IPS-NIHi7 (cell line): ENCODE data around the gene ERICH2.

Experiments
- DNase-seq: peaks from one replicate; pipeline ENCODE4 v3.0.0; 2012; ENCODE audit warnings: mixed read lengths; ENCODE audit errors: extremely low spot score

The ERICH2 gene

DNA sequence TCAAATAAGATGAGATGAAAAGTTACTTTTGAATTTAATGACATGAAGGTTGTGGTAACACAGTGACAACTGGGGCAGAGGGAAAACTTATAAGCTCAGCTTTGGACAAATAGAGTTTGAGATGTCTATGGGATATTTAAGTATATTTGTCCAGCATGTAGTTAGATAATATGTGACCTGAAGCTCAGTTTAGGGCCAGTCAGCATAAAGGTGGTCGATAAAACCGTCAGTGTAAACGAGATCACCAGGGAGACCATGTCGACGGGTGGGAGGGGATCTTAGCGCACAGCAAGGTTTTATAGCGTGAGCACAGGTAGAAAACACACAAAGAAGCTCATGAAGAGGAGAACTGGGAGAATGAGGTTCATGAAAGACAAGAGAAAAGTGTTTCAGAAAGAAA, 7.4 kb upstream of the ERICH2 start:
- DNase-seq, result no peak

GRCh38 chr2:170763232-170763631, 6.9 kb upstream of the ERICH2 start:
- no peak for DNase-seq

GRCh38 chr2:170764880-170765261, 5.3 kb upstream of the ERICH2 start:
- DNase-seq, result no peak

DNA sequence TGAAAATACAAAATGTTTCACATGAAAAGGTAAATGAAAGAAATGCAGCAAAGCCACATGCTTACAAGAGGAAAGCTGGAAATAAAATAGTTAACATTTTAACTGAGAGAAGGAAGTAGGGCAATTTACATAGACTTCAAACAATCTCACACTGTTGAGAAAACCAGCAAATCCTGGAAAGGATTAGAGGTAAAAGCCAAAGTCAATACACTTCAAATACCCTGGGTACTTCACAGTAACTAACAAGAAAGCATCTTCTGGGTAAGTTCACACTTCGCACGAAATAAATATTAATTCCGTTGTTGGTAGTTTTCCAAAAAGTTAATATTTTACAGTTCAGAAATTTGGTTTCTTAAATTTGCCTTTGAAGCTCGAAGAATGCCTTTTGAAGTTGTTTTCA, 3.5 kb upstream of the ERICH2 start:
- no peak for DNase-seq

- peak; percentile 94 for DNase-seq
Measured at GRCh38 chr2:170770606-170771420, 635 bp downstream of the ERICH2 start.

- DNase-seq, result no peak
Measured at GRCh38 chr2:170771421-170771937, 1.3 kb downstream of the ERICH2 start.

- DNase-seq, result no peak
Measured at GRCh38 chr2:170772295-170772694, 2.1 kb downstream of the ERICH2 start.

GRCh38 chr2:170774074-170774473, 3.9 kb downstream of the ERICH2 start:
- no peak for DNase-seq

DNA sequence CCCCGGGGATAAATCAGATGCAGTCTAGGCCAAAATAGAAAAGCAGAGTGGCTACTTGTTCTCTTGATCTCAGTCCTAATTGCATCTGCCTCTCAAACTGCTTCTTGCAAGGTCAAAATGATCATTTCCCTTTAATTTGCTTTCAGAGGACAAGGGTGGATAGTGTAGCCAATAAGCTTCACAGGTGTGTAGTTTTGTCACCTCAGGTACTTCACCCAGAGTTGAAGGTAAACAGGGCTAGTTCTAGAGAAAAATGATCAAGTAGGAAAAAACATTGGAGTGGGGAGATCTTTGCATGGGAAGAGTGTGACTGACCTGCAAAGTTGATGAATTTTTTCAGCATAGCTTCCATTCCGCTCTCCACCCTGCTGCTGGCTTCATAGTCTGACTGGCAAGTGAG, 8.7 kb downstream of the ERICH2 start:
- no peak for DNase-seq

GRCh38 chr2:170779304-170779703, 9.1 kb downstream of the ERICH2 start:
- no peak for DNase-seq

DNA sequence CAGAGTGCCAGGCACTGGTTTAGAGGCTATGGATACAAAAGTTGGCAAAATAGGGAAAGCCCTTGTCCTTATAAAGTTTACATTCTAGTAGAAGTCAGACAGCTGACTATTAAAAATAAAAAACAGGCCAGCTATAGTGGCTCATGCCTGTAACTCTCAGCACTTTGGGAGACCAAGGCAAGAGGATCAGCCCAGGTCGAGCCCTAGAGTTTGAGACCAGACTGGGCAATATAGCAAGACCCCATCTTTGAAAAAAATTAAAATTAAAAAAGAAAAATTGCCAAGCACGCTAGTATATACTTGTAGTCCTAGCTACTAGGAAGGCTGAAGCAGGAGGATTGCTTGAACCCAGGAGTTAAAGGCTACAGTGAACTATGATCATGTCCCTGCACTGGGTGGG, 12.5 kb downstream of the ERICH2 start:
- no peak for DNase-seq

DNA sequence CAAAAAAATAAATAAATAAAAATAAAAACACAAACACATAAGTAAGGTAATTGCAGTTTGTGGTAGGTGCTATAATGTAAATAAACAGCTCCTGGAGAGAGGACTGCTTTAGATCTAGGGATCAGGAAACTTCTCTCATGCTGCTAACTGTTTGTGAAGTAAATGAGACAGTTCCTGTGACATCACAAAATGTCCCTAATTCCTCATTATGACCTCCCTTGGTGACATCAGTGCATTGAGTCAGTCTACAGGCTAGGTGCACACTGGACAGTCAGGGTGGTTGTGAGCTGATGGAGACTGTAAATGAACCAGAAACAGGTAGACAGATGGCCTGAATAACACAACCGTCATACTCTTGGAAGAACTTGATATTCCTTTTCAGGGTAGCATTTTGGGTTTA, 13.4 kb downstream of the ERICH2 start:
- no peak for DNase-seq

DNA sequence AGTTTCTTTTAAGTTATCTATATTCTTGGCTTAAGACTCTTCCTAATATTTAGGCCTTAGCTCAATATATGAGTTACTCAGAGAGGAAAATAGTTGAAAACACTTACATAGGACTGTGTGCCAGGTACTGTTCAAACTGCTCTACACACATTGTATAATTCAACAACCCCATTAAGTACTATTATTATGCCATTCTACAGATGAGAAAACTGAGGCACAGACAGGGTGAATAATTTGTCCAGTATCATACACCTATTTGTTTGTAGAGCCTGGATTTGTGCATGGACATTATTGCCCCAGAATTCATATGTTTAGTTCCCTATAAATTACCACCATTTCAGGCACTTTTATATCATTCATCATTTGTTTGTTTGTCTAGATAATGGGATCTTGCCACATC, 28.8 kb downstream of the ERICH2 start:
- no peak for DNase-seq

GRCh38 chr2:170806548-170806947, 36.4 kb downstream of the ERICH2 start:
- DNase-seq, result no peak

GRCh38 chr2:170812710-170813600, 42.8 kb downstream of the ERICH2 start:
- DNase-seq, result peak; percentile 69

GRCh38 chr2:170813611-170814532, 43.7 kb downstream of the ERICH2 start:
- peak; percentile 89 for DNase-seq

GRCh38 chr2:170814533-170815230, 44.5 kb downstream of the ERICH2 start:
- no peak for DNase-seq

DNA sequence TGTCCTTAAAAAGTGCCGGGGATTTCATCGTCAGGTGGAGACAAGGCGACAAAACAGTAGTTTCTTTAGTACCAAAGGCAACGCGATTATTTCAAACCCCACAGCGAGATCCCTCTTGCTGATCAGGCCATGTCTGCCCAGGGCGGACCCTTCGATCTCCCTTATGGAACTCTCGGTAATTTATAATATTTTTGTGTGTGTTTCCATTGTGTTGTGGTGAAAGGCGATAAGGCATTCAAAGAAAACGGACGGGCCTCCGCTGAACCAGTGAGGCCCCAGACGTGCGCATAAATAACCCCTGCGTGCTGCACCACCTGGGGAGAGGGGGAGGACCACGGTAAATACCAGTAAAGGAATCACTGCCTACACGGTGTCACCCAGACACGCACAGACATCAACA, 45.1 kb downstream of the ERICH2 start:
- no peak for DNase-seq

GRCh38 chr2:170815746-170816503, 45.7 kb downstream of the ERICH2 start:
- DNase-seq, result peak; percentile 80

GRCh38 chr2:170816504-170817092, 46.4 kb downstream of the ERICH2 start, which contains the start of gene GAD1:
Gene GAD1 (plus strand): TSS chr2:170816887. CDS start chr2:170818592, 1,705 bp downstream.
- peak; percentile 55 for DNase-seq
